GM18907 (cell line): ENCODE data around the gene FRAS1.
A peak's percentile ranks its signal among the peaks of the same experiment; 100 is the strongest.
"Not testable (repeated sequence)": the region's sequence is repeated elsewhere in the genome, so short reads cannot be mapped to it uniquely, and the experiment has no call there.

ENCODE experiments used
- ATAC-seq: cut with Tn5 transposase; IDR thresholded peaks from one replicate; pipeline ENCODE4 v1.9.1; 2021; ENCODE audit warnings: mild to moderate bottlenecking, moderate library complexity; ENCODE audit not compliant: unreplicated experiment

FRAS1 gene

GRCh38 chr4:78534286-78534955, 477.3 kb downstream of the FRAS1 start:
- ATAC-seq = no peak

DNA sequence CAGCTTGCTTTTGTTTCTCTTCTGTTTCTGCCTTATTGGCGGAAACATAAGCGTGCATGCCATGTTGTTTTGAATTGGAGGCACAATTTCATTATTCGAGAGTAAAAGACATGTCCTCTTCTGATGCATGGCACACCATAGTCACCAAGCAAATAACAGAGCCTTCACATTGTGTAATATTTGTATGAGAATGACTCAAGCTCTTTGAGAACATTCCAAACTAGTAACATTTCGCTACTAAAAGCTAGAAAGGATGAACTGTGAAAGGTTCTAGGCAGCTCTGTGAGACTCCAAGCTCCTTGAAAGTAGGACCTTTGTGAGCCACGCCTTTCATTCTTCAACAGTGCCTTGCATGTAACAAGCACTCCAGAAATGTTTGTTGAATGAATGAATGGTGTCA, 485.2 kb downstream of the FRAS1 start:
- ATAC-seq = no peak

DNA sequence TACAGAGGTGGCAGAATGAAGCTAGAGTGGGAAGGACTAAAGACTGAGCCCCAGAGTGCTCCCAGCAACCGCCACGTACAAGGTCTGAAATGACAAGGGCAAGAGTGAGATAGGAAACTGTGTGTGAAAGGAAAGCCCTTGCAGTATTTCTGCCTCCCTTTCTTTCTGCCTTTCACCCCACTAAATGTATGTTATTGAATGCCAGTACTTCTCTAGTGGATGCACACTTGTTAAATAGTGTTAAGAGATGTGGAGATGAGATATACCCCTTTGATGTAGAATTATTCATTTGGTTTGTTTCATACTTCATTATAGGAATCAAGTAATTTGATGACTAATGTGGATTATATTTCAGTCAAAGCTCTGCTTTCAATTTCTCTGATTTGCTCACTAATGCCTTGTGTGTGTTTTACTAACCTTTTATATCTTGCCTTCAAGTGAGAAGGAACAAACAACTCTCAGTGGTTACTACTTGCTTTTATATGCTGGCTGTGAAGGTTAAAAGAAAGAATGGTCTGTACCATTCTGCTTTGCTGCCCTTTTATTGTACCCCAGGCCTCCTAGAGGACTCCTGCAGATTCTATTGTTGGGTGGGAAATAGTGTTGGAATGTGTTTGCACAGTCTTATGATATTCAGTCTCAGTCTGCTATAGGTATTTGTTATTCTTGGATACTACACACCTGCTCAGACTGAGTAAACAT, 486.5 kb downstream of the FRAS1 start:
- ATAC-seq = no peak

GRCh38 chr4:78544678-78545077, 487.6 kb downstream of the FRAS1 start:
- ATAC-seq = no peak

- no peak for ATAC-seq
Observed at GRCh38 chr4:78545275-78546246, 488.4 kb downstream of the FRAS1 start.

GRCh38 chr4:78547899-78548298, 490.8 kb downstream of the FRAS1 start:
- ATAC-seq = not testable (repeated sequence)

DNA sequence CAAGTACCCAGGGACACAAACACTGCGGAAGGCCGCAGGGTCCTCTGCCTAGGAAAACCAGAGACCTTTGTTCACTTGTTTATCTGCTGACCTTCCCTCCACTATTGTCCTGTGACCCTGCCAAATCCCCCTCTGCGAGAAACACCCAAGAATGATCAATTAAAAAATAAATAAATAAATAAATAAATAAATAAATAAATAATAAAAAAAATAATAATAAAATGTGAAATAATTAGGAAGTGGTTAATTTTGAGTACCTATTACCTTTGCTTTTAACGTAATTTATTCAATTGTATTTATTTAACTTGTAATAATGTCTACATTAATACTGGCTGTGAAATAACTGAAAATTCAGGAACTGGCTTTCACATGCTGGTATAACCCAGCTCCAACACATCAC, 491.8 kb downstream of the FRAS1 start:
- ATAC-seq = not testable (repeated sequence)

GRCh38 chr4:78551420-78552351, 494.6 kb downstream of the FRAS1 start, which contains the start of gene ANXA3:
Gene ANXA3 (plus strand): TSS chr4:78551770. CDS start chr4:78554474, 2,704 bp downstream.
- peak; percentile 64 for ATAC-seq

DNA sequence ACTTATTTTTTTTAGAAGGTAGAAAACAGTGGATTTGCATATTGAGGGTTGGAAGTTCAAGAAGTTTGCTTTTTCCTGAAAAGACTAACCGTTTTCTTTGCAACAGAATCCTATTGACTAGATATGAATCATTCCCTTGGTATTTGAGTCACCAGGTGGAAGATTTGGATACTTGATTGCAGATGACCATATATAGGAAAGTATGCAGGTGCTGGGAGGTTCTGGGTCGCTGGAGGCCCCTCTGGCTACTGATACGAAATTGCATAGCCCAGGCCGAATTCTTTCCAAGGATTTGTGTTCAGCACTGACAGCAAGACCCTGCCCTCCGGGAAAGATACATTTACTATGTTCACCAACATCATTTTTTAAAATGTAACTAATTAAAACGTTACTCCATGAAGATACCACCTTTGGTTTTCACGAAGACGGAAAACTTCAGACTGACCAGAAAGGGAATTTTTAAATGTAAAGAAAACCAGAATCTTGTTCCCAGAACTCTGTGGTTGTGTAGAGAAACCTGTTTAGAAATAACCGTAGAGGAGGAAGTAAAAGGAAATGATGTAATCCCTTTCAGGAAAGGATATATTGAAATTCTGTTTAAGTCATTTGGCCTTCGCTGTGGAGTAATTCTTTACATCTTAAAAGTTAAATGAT, 495.4 kb downstream of the FRAS1 start:
- no peak for ATAC-seq

DNA sequence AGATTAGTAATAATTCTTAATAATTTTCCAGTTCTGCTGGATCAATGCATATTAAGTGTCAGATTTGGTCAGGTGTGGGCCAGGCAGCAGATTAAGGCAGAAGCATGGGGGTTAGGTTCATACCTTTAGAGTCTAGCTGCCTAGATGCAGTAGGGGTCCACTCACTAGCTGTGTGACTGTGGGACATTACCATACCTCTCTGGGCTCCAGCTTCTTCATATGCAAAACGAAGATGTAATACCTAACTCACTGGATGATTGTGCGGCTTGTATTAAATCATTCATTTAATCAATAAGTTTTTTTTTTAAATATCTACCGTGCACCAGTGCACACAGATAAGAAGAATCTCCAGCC, 495.9 kb downstream of the FRAS1 start:
- ATAC-seq = no peak

DNA sequence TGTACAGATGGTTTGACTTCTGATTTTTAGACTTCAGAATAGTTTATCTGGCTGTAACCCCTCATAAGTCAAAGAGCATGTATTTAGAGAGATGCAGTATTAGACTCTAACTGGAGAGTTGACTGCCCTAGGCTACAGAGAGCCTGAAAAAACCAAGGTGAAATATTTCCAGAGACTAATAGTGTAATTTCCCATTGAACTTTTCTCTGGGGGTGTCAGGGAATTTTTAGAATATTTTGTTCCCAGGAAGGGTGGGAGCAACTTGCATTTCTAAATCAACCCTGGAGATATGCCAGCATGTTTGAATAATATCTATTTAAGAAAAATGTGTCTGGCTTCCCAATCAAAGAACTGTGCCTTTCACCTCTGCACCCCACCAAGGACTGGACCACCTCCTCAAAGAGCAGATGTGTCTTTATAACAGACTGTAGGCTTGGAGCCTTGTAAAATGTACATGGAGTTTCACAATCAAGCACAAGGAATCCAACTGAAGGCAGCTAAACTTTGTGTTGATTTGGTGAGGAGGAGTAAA, 496.5 kb downstream of the FRAS1 start:
- ATAC-seq = no peak

DNA sequence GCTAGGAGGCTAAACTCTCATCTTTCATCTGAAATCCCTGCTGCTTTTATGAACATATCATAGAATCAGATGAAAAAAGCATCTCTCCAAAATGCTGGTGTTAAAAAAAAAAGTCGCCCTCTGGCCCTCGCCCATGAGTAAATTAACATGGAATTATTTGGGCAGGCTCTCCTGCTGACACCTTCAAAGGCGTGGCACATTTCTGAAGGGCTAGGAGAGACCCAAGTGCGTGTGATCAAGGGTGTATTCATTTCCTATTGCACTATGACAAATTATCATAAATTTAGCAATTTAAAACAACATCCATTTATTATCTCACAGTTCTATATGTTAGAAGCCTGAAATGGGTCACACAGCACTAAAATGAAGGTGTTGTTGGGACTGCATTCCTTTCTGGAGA, 499.5 kb downstream of the FRAS1 start:
- ATAC-seq = no peak

DNA sequence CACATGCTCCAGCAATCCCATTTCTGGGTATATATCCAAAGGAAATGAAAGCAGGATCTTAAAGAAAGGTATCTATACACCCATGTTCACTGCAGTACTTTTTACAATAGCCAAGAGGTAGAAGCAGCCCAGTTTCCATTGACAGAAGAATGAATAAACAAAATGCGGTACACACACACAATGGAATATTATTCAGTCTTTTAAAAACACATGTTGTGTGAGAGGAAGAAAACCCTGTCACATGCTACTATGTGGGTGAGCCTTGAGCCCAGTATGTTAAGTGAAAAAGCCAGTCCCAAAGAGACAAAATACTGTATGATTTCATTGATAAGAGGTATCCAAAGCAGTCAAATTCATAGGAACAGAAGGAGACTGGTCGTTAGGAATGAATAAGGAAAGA, 500.7 kb downstream of the FRAS1 start:
- no peak for ATAC-seq

DNA sequence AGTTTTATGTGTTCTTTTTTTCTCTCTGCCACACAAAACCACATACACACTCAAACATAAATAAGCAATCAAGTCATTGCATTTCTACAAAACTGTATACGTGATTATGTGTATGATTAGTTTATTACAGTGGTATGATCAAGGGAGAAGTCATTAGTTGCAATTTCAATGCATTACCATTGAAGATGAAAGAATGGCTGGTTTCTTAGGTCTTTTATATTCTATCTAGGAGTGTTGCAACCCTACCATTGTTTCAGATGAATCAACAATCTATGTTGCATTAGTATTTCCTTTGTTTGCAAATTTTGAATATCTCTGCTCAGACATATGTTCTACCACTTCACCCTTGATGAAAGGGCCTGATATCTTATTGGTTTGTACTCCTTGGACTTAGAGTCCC, 501.3 kb downstream of the FRAS1 start:
- ATAC-seq = no peak

- ATAC-seq = no peak
Observed at GRCh38 chr4:78560296-78560963, 503.3 kb downstream of the FRAS1 start.

DNA sequence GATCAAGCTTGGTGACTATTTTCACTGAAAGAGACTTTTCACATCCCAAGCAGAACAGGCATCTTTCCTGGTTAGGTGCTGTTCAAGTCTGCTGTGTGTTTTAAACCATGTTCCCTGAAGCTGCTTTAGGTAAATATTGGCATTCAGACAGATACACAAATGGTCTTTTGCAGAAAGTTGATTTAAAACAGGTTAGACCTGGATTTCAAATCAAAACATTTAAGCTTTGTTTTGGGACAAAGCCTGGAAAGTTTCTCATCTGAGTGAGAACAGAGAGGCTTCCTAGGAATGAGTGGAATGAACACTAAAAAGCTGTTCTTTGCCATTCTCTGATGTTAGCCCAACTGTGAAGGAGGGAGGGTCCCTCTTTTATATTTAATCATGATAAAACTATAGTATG, 504.6 kb downstream of the FRAS1 start:
- ATAC-seq = no peak

DNA sequence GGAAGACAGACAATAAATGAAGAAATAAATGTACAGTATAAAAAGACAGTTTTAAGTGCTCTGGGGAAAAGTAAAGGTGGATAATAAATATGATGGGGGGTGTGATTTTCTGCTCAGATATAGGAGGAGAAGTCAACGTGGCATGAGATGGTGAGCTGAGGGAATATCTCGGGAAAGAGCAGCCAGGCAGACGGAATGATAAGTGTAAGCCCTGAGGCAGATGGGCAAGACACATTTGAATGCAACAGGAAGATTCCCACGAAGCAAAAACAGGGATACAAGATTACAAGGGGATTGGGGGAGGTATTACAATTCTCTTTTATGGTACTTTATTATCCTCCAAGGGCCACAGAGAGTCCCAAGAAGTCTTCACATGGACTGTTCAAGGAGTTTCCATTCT, 505.6 kb downstream of the FRAS1 start:
- ATAC-seq = no peak

- ATAC-seq = no peak
Observed at GRCh38 chr4:78565971-78566372, 508.8 kb downstream of the FRAS1 start.

GRCh38 chr4:78566834-78567499, 509.8 kb downstream of the FRAS1 start:
- ATAC-seq = peak; percentile 92
